GM12864 (cell line): Measurements from ENCODE around the gene MYCBP2.

Experiments used
- DNase-seq: peaks from one replicate; pipeline ENCODE4 v3.0.0-alpha.2; 2011; ENCODE audit warnings: low read depth
- H3K4me3 ChIP-seq: 2 replicates; pipeline ENCODE4 v1.5.1; 2011; ENCODE audit warnings: mild to moderate bottlenecking, low read depth, low read length, control low read depth
- TF ChIP-seq, protein P1 (sequence below): IDR thresholded peaks from 2 replicates; pipeline ENCODE4 v1.5.1; 2011; ENCODE audit warnings: low read depth, mild to moderate bottlenecking, moderate library complexity, low read length, control low read depth, inconsistent platforms; ENCODE audit errors: missing control alignments

Gene MYCBP2

DNA sequence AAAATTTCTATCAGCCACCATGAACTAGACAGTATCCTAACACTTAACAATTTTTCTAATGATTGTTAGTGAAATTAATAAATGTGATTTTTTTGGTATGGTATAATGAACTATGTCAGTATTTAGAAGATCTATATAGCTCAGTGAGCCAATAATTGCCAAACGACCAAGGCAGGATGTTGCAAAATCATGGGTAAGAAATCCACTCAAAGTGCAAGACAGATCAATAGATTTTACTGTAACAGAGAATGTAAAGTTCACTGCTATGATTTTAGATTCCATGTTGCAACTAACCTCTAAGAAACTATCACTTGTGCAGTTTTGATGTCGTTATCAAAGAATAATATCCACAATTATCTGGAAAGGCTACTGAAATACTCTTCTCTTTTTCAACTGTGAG is 44.0 kb upstream of the MYCBP2 start:
- H3K4me3 ChIP-seq = no peak overlapping the region
- TF ChIP-seq, protein P1, sequence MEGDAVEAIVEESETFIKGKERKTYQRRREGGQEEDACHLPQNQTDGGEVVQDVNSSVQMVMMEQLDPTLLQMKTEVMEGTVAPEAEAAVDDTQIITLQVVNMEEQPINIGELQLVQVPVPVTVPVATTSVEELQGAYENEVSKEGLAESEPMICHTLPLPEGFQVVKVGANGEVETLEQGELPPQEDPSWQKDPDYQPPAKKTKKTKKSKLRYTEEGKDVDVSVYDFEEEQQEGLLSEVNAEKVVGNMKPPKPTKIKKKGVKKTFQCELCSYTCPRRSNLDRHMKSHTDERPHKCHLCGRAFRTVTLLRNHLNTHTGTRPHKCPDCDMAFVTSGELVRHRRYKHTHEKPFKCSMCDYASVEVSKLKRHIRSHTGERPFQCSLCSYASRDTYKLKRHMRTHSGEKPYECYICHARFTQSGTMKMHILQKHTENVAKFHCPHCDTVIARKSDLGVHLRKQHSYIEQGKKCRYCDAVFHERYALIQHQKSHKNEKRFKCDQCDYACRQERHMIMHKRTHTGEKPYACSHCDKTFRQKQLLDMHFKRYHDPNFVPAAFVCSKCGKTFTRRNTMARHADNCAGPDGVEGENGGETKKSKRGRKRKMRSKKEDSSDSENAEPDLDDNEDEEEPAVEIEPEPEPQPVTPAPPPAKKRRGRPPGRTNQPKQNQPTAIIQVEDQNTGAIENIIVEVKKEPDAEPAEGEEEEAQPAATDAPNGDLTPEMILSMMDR = no peak
- no peak for DNase-seq

DNA sequence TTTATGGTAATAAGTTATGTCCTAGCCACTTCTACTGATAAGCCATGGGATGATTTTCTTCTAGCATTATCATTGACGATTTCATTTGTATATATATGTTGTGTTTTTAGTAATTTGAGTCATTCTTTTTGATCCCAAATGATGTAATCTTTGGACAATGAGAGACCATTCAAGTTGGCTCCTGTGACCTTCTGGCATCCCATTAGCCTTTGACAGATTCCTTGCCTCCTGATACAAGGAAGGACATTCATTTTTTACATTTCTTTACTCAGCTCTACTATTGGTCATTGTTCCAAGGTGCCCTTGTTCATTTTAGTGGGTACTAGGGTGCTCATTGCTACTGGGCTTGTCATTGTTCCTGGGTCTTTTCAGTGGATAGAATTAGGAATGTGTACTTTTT is 35.3 kb upstream of the MYCBP2 start:
- DNase-seq = no peak
- no peak overlapping the region for H3K4me3 ChIP-seq
- TF ChIP-seq, protein P1 = no peak

DNA sequence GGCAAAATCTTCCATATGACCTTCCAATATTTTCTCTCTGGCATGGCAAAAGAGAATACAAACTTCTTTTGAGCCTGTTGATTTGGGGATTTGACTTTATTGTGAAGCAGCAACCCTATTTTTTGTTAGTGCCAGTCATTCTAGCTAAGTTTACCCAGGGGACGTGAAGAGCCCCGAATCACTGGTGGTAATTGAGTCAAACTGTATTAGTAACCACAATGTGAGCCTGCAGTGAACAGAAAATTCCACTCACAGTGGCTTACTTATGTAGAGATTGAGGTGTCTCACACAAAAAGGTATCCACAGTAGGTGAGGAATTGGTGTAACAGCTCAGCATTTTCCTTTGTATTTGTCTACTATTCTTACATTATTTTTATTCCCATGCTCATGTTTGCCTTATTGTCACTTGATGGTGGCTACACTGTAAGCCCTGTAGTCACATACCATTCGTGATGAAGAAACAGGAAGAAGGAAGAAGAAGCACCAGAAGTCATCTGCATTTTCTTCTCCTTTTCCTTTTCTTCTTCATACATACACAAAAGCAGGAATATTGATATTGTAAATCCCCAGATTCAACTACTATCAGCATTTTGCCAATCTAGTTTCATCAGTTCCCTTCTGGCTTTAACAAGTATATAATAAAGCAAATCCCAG is 33.3 kb upstream of the MYCBP2 start:
- TF ChIP-seq, protein P1 = no peak
- no peak for DNase-seq
- no peak overlapping the region for H3K4me3 ChIP-seq

DNA sequence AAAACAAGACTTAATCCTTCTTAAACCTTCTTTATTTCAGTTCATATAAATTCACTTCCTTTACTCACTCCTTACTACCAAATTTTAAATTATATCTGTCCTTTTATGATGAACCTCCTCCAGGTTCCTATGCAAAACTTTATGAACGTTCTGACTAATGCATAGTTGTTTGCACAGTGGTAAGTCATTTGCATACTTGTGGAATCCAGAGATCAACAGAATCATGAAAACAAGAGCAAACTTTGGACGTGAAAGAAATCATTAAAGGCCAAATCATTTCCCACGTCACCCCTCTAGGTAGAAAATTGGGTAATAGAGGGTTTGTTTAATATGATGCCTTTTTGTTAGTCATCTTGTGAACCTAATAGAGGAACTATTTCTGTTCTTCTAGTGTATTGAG is 32.3 kb upstream of the MYCBP2 start:
- no peak for DNase-seq
- no peak overlapping the region for H3K4me3 ChIP-seq
- TF ChIP-seq, protein P1 = no peak

DNA sequence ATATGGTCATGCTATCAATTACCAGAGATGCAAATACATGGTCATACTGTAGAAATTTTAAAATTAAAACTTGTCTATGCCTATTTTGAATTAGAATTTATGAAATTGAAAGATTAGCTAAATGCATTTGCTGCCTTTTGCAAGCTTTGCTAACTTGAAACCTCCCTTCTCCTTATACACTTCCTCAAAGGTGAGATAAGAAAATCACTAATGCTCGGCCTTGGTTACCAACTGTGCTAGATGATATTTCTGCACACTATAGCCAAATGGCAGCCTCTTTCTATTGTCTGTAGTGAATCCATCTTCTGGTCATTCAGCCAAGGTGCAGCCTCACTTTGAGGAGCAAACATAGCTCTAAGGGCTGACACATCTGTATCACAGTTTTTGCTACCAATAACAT is 31.1 kb upstream of the MYCBP2 start:
- no peak overlapping the region for H3K4me3 ChIP-seq
- no peak for DNase-seq
- TF ChIP-seq, protein P1 = no peak

DNA sequence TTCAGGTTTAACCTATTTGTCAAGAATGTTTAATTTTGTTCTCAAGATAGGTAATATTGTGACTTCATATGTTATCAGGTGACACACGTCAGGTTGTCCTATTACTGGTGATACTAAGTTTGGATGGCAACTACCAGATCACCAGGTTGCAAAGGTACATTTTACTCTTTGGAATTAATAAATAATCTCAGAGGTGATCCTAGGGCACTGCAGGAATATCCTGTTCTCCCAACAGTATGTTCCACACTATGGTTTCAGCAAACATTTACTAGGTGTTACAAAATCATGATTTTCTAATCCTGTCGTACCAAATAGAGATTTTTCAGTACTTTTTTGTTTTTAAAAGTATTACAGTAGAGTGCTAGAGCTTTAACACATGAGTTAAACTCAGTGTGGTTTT is 29.3 kb upstream of the MYCBP2 start:
- TF ChIP-seq, protein P1 = no peak
- no peak for DNase-seq
- no peak overlapping the region for H3K4me3 ChIP-seq

DNA sequence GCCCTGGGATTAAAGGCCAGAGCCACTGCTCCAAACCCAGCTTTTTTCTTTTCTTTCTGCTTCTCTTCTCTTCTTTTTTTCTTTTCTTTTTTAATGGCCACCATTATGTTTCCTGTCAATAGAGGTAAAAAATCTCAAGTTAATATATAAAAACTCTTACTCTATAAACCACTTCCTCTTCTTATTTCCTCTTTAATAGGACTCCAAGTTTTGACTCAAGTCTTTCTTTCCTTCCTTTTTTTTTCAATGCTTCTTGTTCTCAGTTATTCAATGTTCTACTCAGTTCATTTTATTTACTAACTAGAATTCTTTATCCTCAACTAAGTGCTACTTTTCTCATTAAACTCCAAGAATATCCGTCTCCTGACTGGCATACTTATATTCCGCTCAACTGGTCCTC is 27.1 kb upstream of the MYCBP2 start:
- H3K4me3 ChIP-seq = no peak overlapping the region
- no peak for DNase-seq
- TF ChIP-seq, protein P1 = no peak
